ENCODE results near the gene PCNT. TPM values are rescaled to one million over a fixed set of nuclear protein-coding genes. Genes with fewer than 3 reads are reported as not detected.
A peak's percentile ranks its signal among the peaks of the same experiment; 100 is the strongest.

PCNT gene
- total and polyA plus RNA-seq, 9 of the 15 experiments (the other 6 are each of a cell fraction or from before 2014, with no cell fraction given) = 9.1 to 53.5 (median 31.3) TPM

GRCh38 chr21:46301759-46302158, 22.2 kb upstream of the PCNT start:
- intact Hi-C loops (cut with micrococcal nuclease) = no loop called here
- FAIRE-seq (no peak), DNase-seq (ENCODE audit: extremely low read depth in 1 of 4, low spot score in 3 of 4) (no peak), ATAC-seq (no peak)
- H3K4me3 ChIP-seq = no peak overlapping the region
- H2AFZ ChIP-seq (ENCODE audit: low read depth, low read length) = no peak overlapping the region
- H3K79me2 ChIP-seq (ENCODE audit: control insufficient read depth, insufficient read depth, low read length) = no peaks in the 10 kb centered on the region
- H3K9me3 ChIP-seq (replicated peaks; ENCODE audit: control insufficient read depth, insufficient read depth, low read depth, low read length) = no peaks in the 10 kb centered on the region
- no peak overlapping the region for H3K27ac ChIP-seq (ENCODE audit: extremely low read depth, low read depth, low read length)
- ChIA-PET CTCF (ENCODE audit: low intra/inter-chr PET ratio) (no interaction called here), POLR2A (interaction anchor here (0.6 to 1.7 kb wide), 4 partner anchors 13 to 21 kb away, joined by 3 to 9 read pairs (median 4); partner anchors contain the start of genes MCM3AP and YBEY)
- no peak for TF ChIP-seq CEBPZ (IDR thresholded peaks at IDR 0.05; ENCODE audit: borderline replicate concordance, low read depth, low read length)
- TF ChIP-seq BRF1 (IDR thresholded peaks at IDR 0.05; ENCODE audit: borderline replicate concordance, extremely low read depth, insufficient read length) = no peak
- TF ChIP-seq E2F1 (CRISPR knock-in tag; IDR thresholded peaks at IDR 0.05) = no peak
- TF ChIP-seq POLR2G (IDR thresholded peaks at IDR 0.05; ENCODE audit: low read depth, low read length) = peak; percentile 58
- TF ChIP-seq HMGN3 (IDR thresholded peaks at IDR 0.05; ENCODE audit: borderline replicate concordance, extremely low read depth, insufficient read length, low read depth, low read length) = peak; percentile 10
- TF ChIP-seq RBBP5 (IDR thresholded peaks at IDR 0.05; ENCODE audit: borderline replicate concordance, insufficient read depth, low read length, poor library complexity, severe bottlenecking) = no peak
- in situ Hi-C loops (cut with MboI) = no loop called here
- WGBS (ENCODE audit: insufficient coverage, low coverage, missing lambda C conversion rate) = 91% methylated on average over 9 of the region's 14 CpGs
- H3K4me1 ChIP-seq (replicated peaks in 1 of 2; ENCODE audit: control insufficient read depth in 2 of 2, insufficient read depth in 2 of 2, low read length in 2 of 2) = peaks cover 3 to 17% of the 10 kb centered on the region in 2 experiments; a peak in 1 of 5 replicates
- no peaks in the 10 kb centered on the region for H3K9me1 ChIP-seq (ENCODE audit: control insufficient read depth, insufficient read depth, low read length)
- no peaks in the 10 kb centered on the region for H3K27me3 ChIP-seq (ENCODE audit: control insufficient read depth in 2 of 2, insufficient read depth in 2 of 2, low read length in 2 of 2)
- BruUV-seq (replicated peaks) = no TSS peak
- no peaks in the 10 kb centered on the region for H4K20me1 ChIP-seq (replicated peaks; ENCODE audit: control insufficient read depth, insufficient read depth, low read length)
- no peak overlapping the region for H3K4me2 ChIP-seq (ENCODE audit: insufficient read depth, low read length)
- H3K36me3 ChIP-seq (ENCODE audit: control insufficient read depth, insufficient read depth, low read length) = peaks cover 58% of the 10 kb centered on the region
- peak overlapping the region in 1 of 2 experiments; percentile 26; a peak in 1 of 4 replicates for H3K9ac ChIP-seq (ENCODE audit: insufficient read depth in 1 of 2, low read depth in 2 of 2, low read length in 2 of 2)
